Breast epithelium (tissue), 3 donors: Measurements from ENCODE around the gene JDP2.

ENCODE experiments used
- CTCF ChIP-seq, 3 donors: fragments of 450-650 bp; IDR thresholded peaks; one replicate each; pipeline ENCODE4 v1.5.1; 2016 to 2017; ENCODE audit warnings: antibody characterized with exemption in 3 of 3, mild to moderate bottlenecking in 3 of 3, moderate library complexity in 3 of 3
- POLR2A ChIP-seq: fragments of 450-650 bp; IDR thresholded peaks from one replicate; pipeline ENCODE4 v1.6.1; 2016; ENCODE audit warnings: antibody characterized with exemption, mild to moderate bottlenecking, moderate library complexity

- TF ChIP-seq POLR2A (no peak), CTCF (IDR thresholded peaks at IDR 0.05) (no peak)
These were observed 6.5 kb downstream of the JDP2 start for GRCh38 chr14:75434138-75434889.
